Panc1 (cell line): ENCODE measurements around the gene SCYGR7. TPM values are rescaled to one million over a fixed set of nuclear protein-coding genes. Genes with fewer than 3 reads are reported as not detected.

Experiments used
- ATAC-seq: fragments of 200-7000 bp; cut with Tn5 transposase; 2 replicates; pipeline ENCODE4 v1.9.1; 2020; ENCODE audit warnings: mild to moderate bottlenecking, moderate library complexity
- BruUV-seq: library from RNA; stranded (reverse); fragments of 400-500 nt; replicated peaks from 2 replicates; lab custom pipeline; 2021; lab: Mats Ljungman, UMichigan
- CTCF ChIA-PET: fragments of 300-600 bp; sonication (Branson Sonifier 250); formaldehyde crosslinking; loops from one replicate; lab custom pipeline; 2022; ENCODE audit warnings: antibody characterized with exemption; lab: Charles Lee
- POLR2A ChIA-PET: fragments of 300-600 bp; sonication (Branson Sonifier 250); formaldehyde crosslinking; loops from one replicate; lab custom pipeline; 2022; ENCODE audit warnings: antibody characterized with exemption; lab: Charles Lee
- DNase-seq: peaks from one replicate; pipeline ENCODE4 v3.0.0-alpha.2; 2010; ENCODE audit warnings: low read depth, low spot score
- H3K27ac ChIP-seq: 2 replicates; pipeline ENCODE4 v1.5.1; 2011; ENCODE audit warnings: mild to moderate bottlenecking, low read length, inconsistent platforms
- H3K27me3 ChIP-seq: fragments of 200-500 bp; sonication (Bioruptor generic); 2 replicates; pipeline ENCODE4 v1.6.0; 2014; ENCODE audit warnings: low read length, inconsistent platforms; ENCODE audit not compliant: control insufficient read depth, insufficient read depth
- H3K36me3 ChIP-seq: fragments of 200-500 bp; sonication (Bioruptor generic); 2 replicates; pipeline ENCODE4 v1.5.1; 2014; ENCODE audit warnings: inconsistent platforms, mild to moderate bottlenecking, low read length, moderate library complexity; ENCODE audit not compliant: control insufficient read depth, insufficient read depth
- H3K4me1 ChIP-seq: 2 replicates; pipeline ENCODE4 v1.5.1; 2011; ENCODE audit warnings: inconsistent platforms, mild to moderate bottlenecking, low read length, moderate library complexity; ENCODE audit not compliant: control insufficient read depth, insufficient read depth
- H3K4me3 ChIP-seq, 2 experiments: 2 replicates each; pipeline ENCODE4 v1.5.1; 2011 to 2012; ENCODE audit warnings: low read depth in 2 of 2, low read length in 2 of 2, mild to moderate bottlenecking in 2 of 2, inconsistent platforms in 1 of 2, moderate library complexity in 1 of 2
- H3K9me3 ChIP-seq: fragments of 200-500 bp; sonication (Bioruptor generic); 2 replicates; pipeline ENCODE4 v1.5.1; 2014; ENCODE audit warnings: low read depth, mild to moderate bottlenecking, inconsistent platforms, low read length, moderate library complexity; ENCODE audit not compliant: control insufficient read depth, insufficient read depth
- CTCF ChIP-seq: fragments of 450-650 bp; IDR thresholded peaks from 2 replicates; pipeline ENCODE4 v1.5.1; 2017; ENCODE audit warnings: mild to moderate bottlenecking
- POLR2AphosphoS5 ChIP-seq: IDR thresholded peaks from 2 replicates; pipeline ENCODE4 v1.6.1; 2012; ENCODE audit warnings: mild to moderate bottlenecking, low read depth, low read length, moderate library complexity
- SIN3A ChIP-seq: IDR thresholded peaks from 2 replicates; pipeline ENCODE4 v1.6.1; 2012; ENCODE audit warnings: low read depth, mild to moderate bottlenecking, low read length, moderate library complexity, borderline replicate concordance; ENCODE audit not compliant: insufficient read depth
- TCF7L2 ChIP-seq: IDR thresholded peaks from 2 replicates; pipeline ENCODE4 v1.6.1; 2011; ENCODE audit warnings: mild to moderate bottlenecking, low read depth, low read length, inconsistent platforms
- in situ Hi-C: cut with HindIII; loops from 2 replicates; pipeline ENCODE4 v1.10.0; 2016; ENCODE audit warnings: low sequenced_read_pairs, low pct_unique_long_range_greater_than_20kb
- intact Hi-C: fragments of 100-400 bp; cut with micrococcal nuclease; formaldehyde crosslinking; loops from one replicate; pipeline ENCODE4 v1.10.0; 2022; ENCODE audit not compliant: unreplicated experiment
- total RNA-seq: library from RNA; stranded (reverse); gene quantifications from one replicate; pipeline ENCODE4 v1.2.1, GENCODE V29; 2021; ENCODE audit not compliant: unreplicated experiment
- TF ChIP-seq, protein P1 (sequence below), 2 experiments: IDR thresholded peaks; 2 replicates each; pipeline ENCODE4 v1.6.1; 2011 to 2012; ENCODE audit warnings: low read depth in 2 of 2, control low read depth in 1 of 2, low read length in 1 of 2, mild to moderate bottlenecking in 1 of 2, moderate library complexity in 1 of 2; ENCODE audit not compliant: insufficient read depth in 1 of 2

SCYGR7 gene
- total RNA-seq, 1 experiment from 2014 or later = not detected

DNA sequence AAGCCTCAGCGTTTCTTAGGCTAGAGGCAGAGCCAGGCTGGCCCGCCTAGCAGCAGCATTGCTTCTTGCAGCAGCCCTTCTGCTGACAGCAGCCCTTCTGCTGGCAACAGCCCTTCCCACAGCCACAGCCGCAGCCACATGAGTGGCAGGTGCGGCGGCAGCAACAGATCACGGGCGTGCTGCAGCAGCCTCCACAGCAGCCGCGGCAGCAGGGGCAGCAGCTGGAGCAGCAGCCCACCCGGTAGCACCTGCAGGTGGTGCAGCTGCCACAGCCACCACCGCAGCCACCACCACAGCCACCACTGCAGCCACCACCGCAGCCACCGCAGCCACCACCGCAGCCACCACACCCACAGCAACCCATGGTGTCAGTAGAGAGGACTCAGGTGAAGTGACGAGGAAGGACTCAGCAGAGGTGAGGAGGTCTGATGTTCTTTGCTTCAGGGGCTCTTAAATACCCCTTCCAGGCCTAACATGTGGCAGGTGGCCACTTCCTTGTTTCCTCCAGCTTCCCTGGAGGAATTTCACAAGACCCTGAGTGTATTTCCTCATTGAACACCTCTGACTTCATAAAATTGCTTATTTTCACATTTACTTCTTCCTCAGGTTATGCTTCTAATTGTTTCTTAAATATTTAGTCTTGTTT lies 3.6 kb upstream of the SCYGR7 start, which contains the start of gene SCYGR6:
TSS of gene SCYGR6 (minus strand) at position 364 of the 646 bp plus-strand sequence. CDS start at position 364, 0 bp downstream.
- no peak for DNase-seq
- no TSS peak for BruUV-seq
- in situ Hi-C loops = no loop called here

GRCh38 chr2:227739351-227739750 lies 11.2 kb downstream of the SCYGR7 start:
- intact Hi-C loops = no loop called here
- Histone ChIP-seq H3K27ac (no peak overlapping the region), H3K4me1 (no peaks in the 10 kb centered on the region), H3K9me3 (no peaks in the 10 kb centered on the region), H3K36me3 (no peaks in the 10 kb centered on the region), H3K4me3 (no peak overlapping the region), H3K27me3 (no peaks in the 10 kb centered on the region)
- no TSS peak for BruUV-seq
- TF ChIP-seq TCF7L2 (no peak), CTCF (no peak), SIN3A (no peak)
- TF ChIP-seq, protein P1, sequence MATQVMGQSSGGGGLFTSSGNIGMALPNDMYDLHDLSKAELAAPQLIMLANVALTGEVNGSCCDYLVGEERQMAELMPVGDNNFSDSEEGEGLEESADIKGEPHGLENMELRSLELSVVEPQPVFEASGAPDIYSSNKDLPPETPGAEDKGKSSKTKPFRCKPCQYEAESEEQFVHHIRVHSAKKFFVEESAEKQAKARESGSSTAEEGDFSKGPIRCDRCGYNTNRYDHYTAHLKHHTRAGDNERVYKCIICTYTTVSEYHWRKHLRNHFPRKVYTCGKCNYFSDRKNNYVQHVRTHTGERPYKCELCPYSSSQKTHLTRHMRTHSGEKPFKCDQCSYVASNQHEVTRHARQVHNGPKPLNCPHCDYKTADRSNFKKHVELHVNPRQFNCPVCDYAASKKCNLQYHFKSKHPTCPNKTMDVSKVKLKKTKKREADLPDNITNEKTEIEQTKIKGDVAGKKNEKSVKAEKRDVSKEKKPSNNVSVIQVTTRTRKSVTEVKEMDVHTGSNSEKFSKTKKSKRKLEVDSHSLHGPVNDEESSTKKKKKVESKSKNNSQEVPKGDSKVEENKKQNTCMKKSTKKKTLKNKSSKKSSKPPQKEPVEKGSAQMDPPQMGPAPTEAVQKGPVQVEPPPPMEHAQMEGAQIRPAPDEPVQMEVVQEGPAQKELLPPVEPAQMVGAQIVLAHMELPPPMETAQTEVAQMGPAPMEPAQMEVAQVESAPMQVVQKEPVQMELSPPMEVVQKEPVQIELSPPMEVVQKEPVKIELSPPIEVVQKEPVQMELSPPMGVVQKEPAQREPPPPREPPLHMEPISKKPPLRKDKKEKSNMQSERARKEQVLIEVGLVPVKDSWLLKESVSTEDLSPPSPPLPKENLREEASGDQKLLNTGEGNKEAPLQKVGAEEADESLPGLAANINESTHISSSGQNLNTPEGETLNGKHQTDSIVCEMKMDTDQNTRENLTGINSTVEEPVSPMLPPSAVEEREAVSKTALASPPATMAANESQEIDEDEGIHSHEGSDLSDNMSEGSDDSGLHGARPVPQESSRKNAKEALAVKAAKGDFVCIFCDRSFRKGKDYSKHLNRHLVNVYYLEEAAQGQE (IDR thresholded peaks at IDR 0.05; ENCODE audit: insufficient read depth in 1 of 2, low read depth in 2 of 2, low read length in 1 of 2) = no peak
- in situ Hi-C loops = no loop called here
- no peak for ATAC-seq
- DNase-seq = no peak
- POLR2A ChIA-PET = no interaction called here
- CTCF ChIA-PET = no interaction called here

More for the DNA sequence above, 3.6 kb upstream of the SCYGR7 start, which contains the start of gene SCYGR6:
- TF ChIP-seq SIN3A = no peak
- no peak for TF ChIP-seq CTCF
- TF ChIP-seq TCF7L2 = no peak
- no peak for TF ChIP-seq POLR2AphosphoS5
- TF ChIP-seq, protein P1 (IDR thresholded peaks at IDR 0.05; ENCODE audit: insufficient read depth in 1 of 2, low read depth in 2 of 2, low read length in 1 of 2) = no peak
- Histone ChIP-seq H3K9me3 (no peaks in the 10 kb centered on the region), H3K36me3 (no peaks in the 10 kb centered on the region), H3K4me1 (no peaks in the 10 kb centered on the region), H3K27ac (no peak within 1 kb of the TSS), H3K4me3 (no peak within 1 kb of the TSS), H3K27me3 (peaks cover 3% of the 10 kb centered on the region; the same call in 1 of the 2 replicates)
- intact Hi-C loops = no loop called here
- ChIA-PET CTCF (no interaction called here), POLR2A (interaction anchor here (0.6 kb wide), 1 partner anchor 8 kb away, joined by 3 read pairs; no protein-coding TSS in a partner anchor)
- no peak for ATAC-seq
